Measurements from ENCODE around the gene SNTA1.
"Not testable (repeated sequence)": the region's sequence is repeated elsewhere in the genome, so short reads cannot be mapped to it uniquely, and the experiment has no call there.

SNTA1 gene

GRCh38 chr20:33393609-33394008 is 50.0 kb downstream of the SNTA1 start:
- no peak for DNase-seq (ENCODE audit: low read depth, low spot score)

- DNase-seq (ENCODE audit: low read depth, low spot score), result no peak
These were observed 51.7 kb downstream of the SNTA1 start for GRCh38 chr20:33391722-33392415.

- DNase-seq (ENCODE audit: low read depth, low spot score), result not testable (repeated sequence)
These were observed 54.2 kb downstream of the SNTA1 start for GRCh38 chr20:33389326-33389725.

GRCh38 chr20:33388268-33388667 is 55.3 kb downstream of the SNTA1 start:
- no peak for DNase-seq (ENCODE audit: low read depth, low spot score)

DNA sequence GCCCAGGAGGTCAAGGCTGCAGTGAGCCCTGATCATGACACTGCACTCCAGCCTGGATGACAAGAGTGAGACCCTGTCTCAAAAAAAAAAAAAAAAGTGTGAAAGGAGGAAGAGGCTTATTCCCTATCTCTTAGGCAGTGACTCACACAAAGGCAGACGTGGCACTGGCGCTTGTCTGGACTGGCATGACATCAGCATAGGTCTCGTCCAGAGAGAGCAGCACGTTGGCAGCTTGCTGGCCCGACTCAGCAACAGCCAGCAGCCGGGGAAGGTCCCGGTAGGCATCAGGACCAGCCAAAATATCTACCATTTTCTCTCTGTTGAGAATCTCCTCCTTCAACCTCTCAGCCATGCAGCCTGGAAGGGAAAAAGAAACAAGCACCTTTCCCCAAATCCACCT is 56.4 kb downstream of the SNTA1 start:
- no peak for DNase-seq (ENCODE audit: low read depth, low spot score)

GRCh38 chr20:33386673-33387072 is 56.9 kb downstream of the SNTA1 start:
- no peak for DNase-seq (ENCODE audit: low read depth, low spot score)

DNA sequence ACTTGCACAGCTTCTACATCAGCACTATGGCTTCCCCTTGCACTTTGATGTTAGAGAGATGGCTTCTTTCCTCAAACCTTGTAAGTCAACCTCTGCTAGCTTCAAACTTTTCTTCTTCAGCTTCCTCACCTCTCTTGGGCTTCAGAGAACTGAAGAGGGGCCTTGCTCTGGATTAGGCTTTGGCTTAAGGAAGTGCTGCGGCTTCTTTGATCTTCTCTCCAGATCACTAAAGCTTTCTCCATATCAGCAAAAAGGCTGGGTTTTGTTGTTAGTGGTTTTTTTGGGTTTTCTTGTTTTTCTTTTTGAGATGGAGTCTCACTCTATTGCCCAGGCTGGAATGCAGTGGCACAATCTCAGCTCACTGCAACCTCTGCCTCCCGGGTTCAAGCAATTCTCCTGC is 66.2 kb downstream of the SNTA1 start:
- no peak for DNase-seq (ENCODE audit: low read depth, low spot score)

- peak; percentile 24 for DNase-seq (ENCODE audit: low read depth, low spot score)
These were observed 69.6 kb downstream of the SNTA1 start for GRCh38 chr20:33373735-33374605.

DNA sequence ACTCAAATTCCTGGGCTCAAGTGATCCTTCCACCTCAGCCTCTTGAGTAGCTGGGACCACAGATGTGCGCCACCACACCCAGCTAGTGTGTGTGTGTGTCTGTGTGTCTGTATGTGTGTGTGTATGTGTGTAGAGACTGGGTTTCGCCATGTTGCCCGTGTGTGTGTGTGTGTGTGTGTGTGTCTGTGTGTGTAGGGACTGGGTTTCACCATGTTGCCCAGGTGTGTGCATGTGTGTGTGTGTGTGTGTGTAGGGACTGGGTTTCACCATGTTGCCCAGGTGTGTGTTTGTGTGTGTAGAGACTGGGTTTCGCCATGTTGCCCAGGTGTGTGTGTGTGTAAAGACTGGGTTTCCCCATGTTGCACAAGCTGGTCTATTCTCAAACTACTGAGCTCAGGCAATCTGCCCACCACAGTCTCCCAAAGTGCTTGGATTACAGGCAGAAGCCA is 70.5 kb downstream of the SNTA1 start:
- no peak for DNase-seq (ENCODE audit: low read depth, low spot score)

DNA sequence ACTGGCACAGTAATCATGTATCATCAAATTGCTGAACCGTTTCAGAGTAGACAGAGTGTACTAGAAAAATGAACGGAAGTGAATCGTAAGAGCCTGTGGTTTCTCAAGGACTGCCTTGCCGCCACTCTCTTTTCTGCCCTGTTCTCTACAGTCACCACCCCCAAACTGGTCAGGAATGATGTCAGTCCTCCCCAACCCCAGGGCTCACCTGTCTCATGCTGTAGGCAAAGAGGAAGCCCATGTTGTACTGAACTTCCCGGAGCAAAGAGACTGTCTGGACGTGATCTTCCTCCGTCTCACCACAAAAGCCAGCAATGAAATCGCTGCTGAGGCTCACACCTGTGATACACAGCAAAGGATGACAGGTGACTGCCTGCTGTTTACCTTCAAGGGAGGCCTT is 73.3 kb downstream of the SNTA1 start:
- no peak for DNase-seq (ENCODE audit: low read depth, low spot score)

DNA sequence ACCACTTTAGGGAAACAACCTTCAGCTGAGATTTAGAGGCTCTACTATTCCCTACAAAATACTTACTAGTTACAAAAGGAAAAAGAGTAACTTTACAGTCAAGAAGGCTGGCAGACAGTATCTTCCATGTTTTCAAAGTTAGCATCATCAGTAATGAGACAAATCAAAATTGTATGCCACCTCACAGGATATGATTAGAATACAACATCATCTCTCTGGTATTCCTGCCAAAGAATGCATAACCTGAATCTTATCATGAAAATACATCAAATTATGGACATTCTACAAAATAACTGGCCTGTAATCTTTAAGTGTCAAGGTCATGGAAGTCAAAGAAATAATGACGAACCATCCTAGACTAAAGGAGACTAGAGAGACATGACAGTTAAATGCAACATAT is 80.7 kb downstream of the SNTA1 start:
- no peak for DNase-seq (ENCODE audit: low read depth, low spot score)

GRCh38 chr20:33359399-33360261 is 83.9 kb downstream of the SNTA1 start:
- DNase-seq (ENCODE audit: low read depth, low spot score), result no peak

All from smooth muscle cell of the brain vasculature (primary cell).